HepG2 (cell line): ENCODE data around the gene CDC26. TPM values are rescaled to one million over a fixed set of nuclear protein-coding genes. Genes with fewer than 3 reads are reported as not detected.

Source experiments
- ELF1 ChIP-seq: sonication (generic); formaldehyde crosslinking; IDR thresholded peaks from 2 replicates; pipeline ENCODE4 v1.4.0; 2020; ENCODE audit warnings: missing genetic modification reagents
- KMT2A ChIP-seq: sonication (generic); formaldehyde crosslinking; IDR thresholded peaks from 2 replicates; pipeline ENCODE4 v1.4.0; 2020; ENCODE audit warnings: missing genetic modification reagents
- MATR3 ChIP-seq: sonication (generic); formaldehyde crosslinking; IDR thresholded peaks from 2 replicates; pipeline ENCODE4 v1.4.0; 2020; ENCODE audit warnings: missing genetic modification reagents
- MAZ ChIP-seq, 2 experiments: sonication (generic) in 1 of 2; formaldehyde crosslinking in 1 of 2; IDR thresholded peaks; 2 replicates each; pipeline versions ENCODE4 v1.5.0 to v1.6.1; 2012 to 2020; ENCODE audit warnings: low read depth in 2 of 2, mild to moderate bottlenecking in 2 of 2, borderline replicate concordance in 1 of 2, improper control_type of control experiment in 1 of 2, low read length in 1 of 2, missing genetic modification reagents in 1 of 2, moderate library complexity in 1 of 2
- NCOA2 ChIP-seq: sonication (generic); formaldehyde crosslinking; IDR thresholded peaks from 2 replicates; pipeline ENCODE4 v1.8.0; 2022; ENCODE audit warnings: inconsistent platforms
- NFYB ChIP-seq: sonication (generic); formaldehyde crosslinking; IDR thresholded peaks from 2 replicates; pipeline ENCODE4 v1.4.0; 2020; ENCODE audit warnings: missing genetic modification reagents
- PAF1 ChIP-seq: IDR thresholded peaks from 2 replicates; pipeline ENCODE4 v1.6.1; 2016; ENCODE audit warnings: missing genetic modification reagents, missing compliant biosample characterization
- PAWR ChIP-seq: sonication (generic); formaldehyde crosslinking; IDR thresholded peaks from 2 replicates; pipeline ENCODE4 v1.4.0; 2020; ENCODE audit warnings: missing genetic modification reagents, mild to moderate bottlenecking, borderline replicate concordance
- SRSF4 ChIP-seq: fragments of 200-400 bp; formaldehyde crosslinking; IDR thresholded peaks from one replicate; pipeline ENCODE4 v1.6.1; 2018; ENCODE audit warnings: mild to moderate bottlenecking, low read depth, low read length, moderate library complexity; ENCODE audit not compliant: poor library complexity, severe bottlenecking
- TFDP2 ChIP-seq: sonication (generic); formaldehyde crosslinking; IDR thresholded peaks from 2 replicates; pipeline ENCODE4 v1.4.0; 2020; ENCODE audit warnings: missing genetic modification reagents
- ZBTB14 ChIP-seq: sonication (generic); formaldehyde crosslinking; IDR thresholded peaks from 2 replicates; pipeline ENCODE4 v1.4.0; 2020; ENCODE audit warnings: missing genetic modification reagents
- ZMYM4 ChIP-seq: sonication (generic); formaldehyde crosslinking; IDR thresholded peaks from 2 replicates; pipeline ENCODE4 v1.8.1; 2023; ENCODE audit warnings: mild to moderate bottlenecking, missing genetic modification reagents
- ZNF12 ChIP-seq: sonication (generic); formaldehyde crosslinking; IDR thresholded peaks from 2 replicates; pipeline ENCODE4 v1.5.0; 2020; ENCODE audit warnings: missing genetic modification reagents
- ZNF143 ChIP-seq: sonication (generic); formaldehyde crosslinking; IDR thresholded peaks from 2 replicates; pipeline ENCODE4 v1.4.0; 2020; ENCODE audit warnings: missing genetic modification reagents
- ZNF160 ChIP-seq: sonication (generic); formaldehyde crosslinking; IDR thresholded peaks from 2 replicates; pipeline ENCODE4 v1.8.0; 2022; ENCODE audit warnings: mild to moderate bottlenecking, inconsistent platforms, missing genetic modification reagents
- ZNF280D ChIP-seq: sonication (generic); formaldehyde crosslinking; IDR thresholded peaks from 2 replicates; pipeline ENCODE4 v1.5.1; 2020; ENCODE audit warnings: mild to moderate bottlenecking, missing genetic modification reagents
- ZNF335 ChIP-seq: sonication (generic); formaldehyde crosslinking; IDR thresholded peaks from 2 replicates; pipeline ENCODE4 v1.4.0; 2020; ENCODE audit warnings: missing genetic modification reagents
- ZNF558 ChIP-seq: sonication (generic); formaldehyde crosslinking; IDR thresholded peaks from 2 replicates; pipeline ENCODE4 v1.9.0; 2022; ENCODE audit warnings: mild to moderate bottlenecking, missing genetic modification reagents, borderline replicate concordance
- ZNF879 ChIP-seq: sonication (generic); formaldehyde crosslinking; IDR thresholded peaks from 2 replicates; pipeline ENCODE4 v1.8.1; 2023; ENCODE audit warnings: missing genetic modification reagents
- polyA plus RNA-seq, 8 experiments: library from polyadenylated mRNA; depleted of rRNA in 3 of 8; stranded (reverse) in 7 of 8; unstranded in 1 of 8; fragments of >200 nt; fragmentation: Illumina TruSeq in 4 of 8; extraction: Trizol in 4 of 8; gene quantifications; 2 replicates each; pipeline versions ENCODE4 v1.2.1 to v1.2.3, GENCODE V29; 2011 to 2016; ENCODE audit warnings: low read depth in 4 of 8, missing spikeins in 1 of 8, mixed read lengths in 1 of 8; ENCODE audit not compliant: insufficient read depth in 1 of 8
- total RNA-seq, 5 experiments: library from RNA; depleted of rRNA; stranded (reverse); fragments of >200 nt; fragmentation: Illumina TruSeq; extraction: Trizol; gene quantifications; 2 replicates each; pipeline ENCODE4 v1.2.3, GENCODE V29; 2016; ENCODE audit warnings: low read depth in 1 of 5

The CDC26 gene
- total and polyA plus RNA-seq, 2 of the 13 experiments (the other 11 are each of a cell fraction or from before 2014, with no cell fraction given) = 26.6 to 57.9 TPM

GRCh38 chr9:113222482-113222841 lies 52.9 kb downstream of the CDC26 start (continued):
- TF ChIP-seq ZNF280D (CRISPR knock-in tag) (no peak), TFDP2 (CRISPR knock-in tag) (no peak), ZNF558 (CRISPR knock-in tag) (no peak), SRSF4 (no peak), ZNF335 (CRISPR knock-in tag) (no peak), ZNF879 (CRISPR knock-in tag) (no peak), ZNF12 (CRISPR knock-in tag) (peak; percentile 70), NCOA2 (peak; percentile 19; the same call in 1 of the 2 replicates), ELF1 (CRISPR knock-in tag) (peak; percentile 59; the same call in 1 of the 2 replicates), ZNF160 (no peak), MATR3 (no peak), MAZ (IDR thresholded peaks at IDR 0.05; ENCODE audit: borderline replicate concordance, low read depth, low read length) (no peak), MAZ (CRISPR knock-in tag; IDR thresholded peaks at IDR 0.05; ENCODE audit: low read depth) (0 out of 2 replicates have a peak, but pooled peaks have one; percentile 21), PAF1 (no peak), ZMYM4 (CRISPR knock-in tag) (peak; percentile 38; the same call in 1 of the 2 replicates), ZNF143 (CRISPR knock-in tag) (no peak), ZBTB14 (no peak), NFYB (CRISPR knock-in tag) (no peak), PAWR (CRISPR knock-in tag) (no peak), KMT2A (no peak; the same call in 1 of the 2 replicates)
